OCI-LY1 (cell line): ENCODE data around the gene LIMCH1.

ENCODE experiments used
- EZH2 ChIP-seq: fragments of 200-600 bp; sonication (generic), shearing (Covaris generic); IDR thresholded peaks from 2 replicates; pipeline ENCODE4 v1.8.0; 2017; ENCODE audit warnings: borderline replicate concordance, mixed run types, mild to moderate bottlenecking, antibody characterized with exemption, low read length, moderate library complexity, mixed read lengths
- TF ChIP-seq, protein P1 (sequence below): fragments of 200-600 bp; sonication (generic), shearing (Covaris generic); IDR thresholded peaks from 2 replicates; pipeline ENCODE4 v1.5.1; 2017; ENCODE audit warnings: mild to moderate bottlenecking, antibody characterized with exemption, low read length, moderate library complexity, mixed read lengths

GRCh38 chr4:41599192-41599786 is 61.3 kb downstream of the LIMCH1 start:
- TF ChIP-seq, protein P1, sequence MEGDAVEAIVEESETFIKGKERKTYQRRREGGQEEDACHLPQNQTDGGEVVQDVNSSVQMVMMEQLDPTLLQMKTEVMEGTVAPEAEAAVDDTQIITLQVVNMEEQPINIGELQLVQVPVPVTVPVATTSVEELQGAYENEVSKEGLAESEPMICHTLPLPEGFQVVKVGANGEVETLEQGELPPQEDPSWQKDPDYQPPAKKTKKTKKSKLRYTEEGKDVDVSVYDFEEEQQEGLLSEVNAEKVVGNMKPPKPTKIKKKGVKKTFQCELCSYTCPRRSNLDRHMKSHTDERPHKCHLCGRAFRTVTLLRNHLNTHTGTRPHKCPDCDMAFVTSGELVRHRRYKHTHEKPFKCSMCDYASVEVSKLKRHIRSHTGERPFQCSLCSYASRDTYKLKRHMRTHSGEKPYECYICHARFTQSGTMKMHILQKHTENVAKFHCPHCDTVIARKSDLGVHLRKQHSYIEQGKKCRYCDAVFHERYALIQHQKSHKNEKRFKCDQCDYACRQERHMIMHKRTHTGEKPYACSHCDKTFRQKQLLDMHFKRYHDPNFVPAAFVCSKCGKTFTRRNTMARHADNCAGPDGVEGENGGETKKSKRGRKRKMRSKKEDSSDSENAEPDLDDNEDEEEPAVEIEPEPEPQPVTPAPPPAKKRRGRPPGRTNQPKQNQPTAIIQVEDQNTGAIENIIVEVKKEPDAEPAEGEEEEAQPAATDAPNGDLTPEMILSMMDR = no peak
- TF ChIP-seq EZH2 = no peak
